ENCODE results near the gene CNKSR2. TPM values are rescaled to one million over a fixed set of nuclear protein-coding genes. Genes with fewer than 3 reads are reported as not detected.

The CNKSR2 gene
- total RNA-seq, 1 experiment from 2014 or later = 11.3 TPM

- H3K27ac Mint-ChIP-seq = no peak overlapping the region
These were observed 300.4 kb downstream of the CNKSR2 start for GRCh38 chrX:21674430-21675186.

GRCh38 chrX:21675931-21676330 lies 301.7 kb downstream of the CNKSR2 start:
- H3K4me1 Mint-ChIP-seq = peaks cover 11% of the 10 kb centered on the region
- H3K27ac Mint-ChIP-seq = no peak overlapping the region
- ChIA-PET CTCF (no interaction called here), POLR2A (no interaction called here)
- no peak overlapping the region for H3K4me3 Mint-ChIP-seq
- DNase-seq (ENCODE audit: low spot score) (no peak), ATAC-seq (no peak)
- H3K9me3 Mint-ChIP-seq = no peaks in the 10 kb centered on the region
- H3K36me3 Mint-ChIP-seq = no peaks in the 10 kb centered on the region
- no peaks in the 10 kb centered on the region for H3K27me3 Mint-ChIP-seq (ENCODE audit: low read depth)
- TF ChIP-seq NFE2L1 (CRISPR knock-in tag; IDR thresholded peaks at IDR 0.05) (no peak), TEAD1 (CRISPR knock-in tag; IDR thresholded peaks at IDR 0.05) (no peak), RELA (CRISPR knock-in tag; IDR thresholded peaks at IDR 0.05; ENCODE audit: borderline replicate concordance) (no peak), E2F1 (CRISPR knock-in tag; IDR thresholded peaks at IDR 0.05) (no peak), ZNF512 (CRISPR knock-in tag; IDR thresholded peaks at IDR 0.05; ENCODE audit: borderline replicate concordance) (no peak), NFATC4 (CRISPR knock-in tag; IDR thresholded peaks at IDR 0.05) (no peak), MAX (CRISPR knock-in tag; IDR thresholded peaks at IDR 0.05) (no peak), E2F5 (CRISPR knock-in tag; IDR thresholded peaks at IDR 0.05) (no peak), ZNF263 (CRISPR knock-in tag; IDR thresholded peaks at IDR 0.05; ENCODE audit: low read depth) (no peak), ZNF423 (CRISPR knock-in tag; IDR thresholded peaks at IDR 0.05) (no peak), USF1 (CRISPR knock-in tag; IDR thresholded peaks at IDR 0.05) (no peak), ZNF416 (CRISPR knock-in tag; IDR thresholded peaks at IDR 0.05) (no peak), GABPB1 (CRISPR knock-in tag; IDR thresholded peaks at IDR 0.05) (no peak), ZNF281 (CRISPR knock-in tag; IDR thresholded peaks at IDR 0.05) (no peak)

More at GRCh38 chrX:21674430-21675186, 300.4 kb downstream of the CNKSR2 start:
- CTCF ChIA-PET = interaction anchor here (0.9 to 1.1 kb wide), 2 partner anchors 15 to 1145 kb away, joined by 3 read pairs; no protein-coding TSS in a partner anchor
- H3K9me3 Mint-ChIP-seq = no peaks in the 10 kb centered on the region
- ATAC-seq (no peak), DNase-seq (ENCODE audit: low spot score) (no peak)
- POLR2A ChIA-PET = no interaction called here
- H3K27me3 Mint-ChIP-seq (ENCODE audit: low read depth) = no peaks in the 10 kb centered on the region
- TF ChIP-seq CTCF (IDR thresholded peaks at IDR 0.05) (no peak), ZNF263 (CRISPR knock-in tag; IDR thresholded peaks at IDR 0.05; ENCODE audit: low read depth) (no peak), GABPB1 (CRISPR knock-in tag; IDR thresholded peaks at IDR 0.05) (no peak), MXD4 (CRISPR knock-in tag; IDR thresholded peaks at IDR 0.05; ENCODE audit: borderline replicate concordance) (no peak), MYBL2 (CRISPR knock-in tag; IDR thresholded peaks at IDR 0.05) (no peak), SOX15 (CRISPR knock-in tag; IDR thresholded peaks at IDR 0.05) (no peak), KAT7 (CRISPR knock-in tag; IDR thresholded peaks at IDR 0.05; ENCODE audit: borderline replicate concordance) (no peak), E2F1 (CRISPR knock-in tag; IDR thresholded peaks at IDR 0.05) (no peak)
- no peak overlapping the region for H3K4me3 Mint-ChIP-seq
- H3K36me3 Mint-ChIP-seq = no peaks in the 10 kb centered on the region
- H3K4me1 Mint-ChIP-seq = peaks cover 11% of the 10 kb centered on the region

Data from WTC11 (cell line).